Suprapubic skin (tissue), 4 donors: Measurements from ENCODE around the gene ASPRV1. TPM values are rescaled to one million over a fixed set of nuclear protein-coding genes. Genes with fewer than 3 reads are reported as not detected.

Experiments used
- DNase-seq, 2 donors: peaks; one replicate each; pipeline ENCODE4 v3.0.0-alpha.2; 2019; ENCODE audit warnings: low spot score in 2 of 2
- H3K27ac ChIP-seq: fragments of 200-600 bp; sonication (generic); one replicate; pipeline ENCODE4 v1.5.1; 2019
- H3K27me3 ChIP-seq: fragments of 200-600 bp; sonication (generic); one replicate; pipeline ENCODE4 v1.5.1; 2019
- H3K36me3 ChIP-seq: fragments of 200-600 bp; sonication (generic); one replicate; pipeline ENCODE4 v1.5.1; 2019
- H3K4me1 ChIP-seq: fragments of 200-600 bp; sonication (generic); one replicate; pipeline ENCODE4 v1.5.1; 2019
- H3K4me3 ChIP-seq: fragments of 200-600 bp; sonication (generic); one replicate; pipeline ENCODE4 v1.5.1; 2019; ENCODE audit warnings: mild to moderate bottlenecking
- H3K9me3 ChIP-seq: fragments of 200-600 bp; sonication (generic); one replicate; pipeline ENCODE4 v1.5.1; 2019
- EP300 ChIP-seq: sonication (generic); formaldehyde crosslinking; IDR thresholded peaks from one replicate; pipeline ENCODE4 v1.6.1; 2017; ENCODE audit warnings: antibody characterized with exemption
- POLR2A ChIP-seq, 2 donors: fragments of 450-650 bp; IDR thresholded peaks; one replicate each; pipeline ENCODE4 v1.6.1; 2017; ENCODE audit warnings: antibody characterized with exemption in 2 of 2, mild to moderate bottlenecking in 2 of 2, moderate library complexity in 2 of 2
- POLR2AphosphoS5 ChIP-seq, 3 donors: sonication (generic); formaldehyde crosslinking; IDR thresholded peaks; one replicate each; pipeline ENCODE4 v1.6.1; 2017; ENCODE audit warnings: antibody characterized with exemption in 3 of 3
- WGBS: methylation state at CpG from one replicate; pipeline ENCODE4 v1.1.5; 2018; 5-methylcytosine and 5-hydroxymethylcytosine counted together
- total RNA-seq, 4 donors: library from RNA; depleted of rRNA; stranded (reverse); fragments of >200 nt; gene quantifications; one replicate each; pipeline ENCODE4 v1.1.0, GENCODE V29; 2016
- TF ChIP-seq, protein P1 (sequence below), 2 donors: fragments of 200-600 bp in 1 of 2; fragments of 450-650 bp in 1 of 2; sonication (generic) in 1 of 2; IDR thresholded peaks; one replicate each; pipeline ENCODE4 v1.5.1; 2016 to 2019; ENCODE audit warnings: antibody characterized with exemption in 2 of 2, mild to moderate bottlenecking in 1 of 2, moderate library complexity in 1 of 2

Gene ASPRV1
- total RNA-seq, 4 donors from 2014 or later: 45.3 to 805 (median 558) TPM

DNA sequence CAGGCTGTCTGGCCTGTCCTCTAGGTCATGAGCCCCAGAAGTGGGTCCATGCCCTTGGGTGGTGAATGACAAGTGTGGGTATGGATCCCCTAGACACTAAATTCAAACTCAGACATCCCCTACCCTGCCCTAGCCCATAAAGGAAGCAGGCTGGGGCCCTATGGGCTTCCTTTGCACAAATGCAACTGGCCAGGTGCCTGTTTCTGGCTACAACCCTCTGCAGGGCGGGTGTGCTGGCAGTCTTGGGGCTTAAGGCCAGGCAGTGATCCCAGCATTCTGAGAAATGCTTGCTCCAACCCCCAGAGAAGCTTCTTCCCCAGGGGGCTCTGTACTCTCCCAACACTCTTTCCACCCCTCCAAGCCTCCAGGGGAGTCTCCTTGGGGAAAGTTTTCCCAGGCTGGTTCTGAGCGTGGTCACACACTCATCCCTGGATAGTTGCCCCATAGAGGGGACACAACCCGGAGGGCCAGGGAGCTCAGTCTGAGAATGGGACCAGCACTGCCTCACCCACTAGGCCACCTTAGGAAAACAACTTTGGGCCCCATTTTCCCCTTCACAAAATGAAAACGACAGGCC lies 16.6 kb upstream of the ASPRV1 start:
- H3K9me3 ChIP-seq: no peaks in the 10 kb centered on the region
- no peaks in the 10 kb centered on the region for H3K36me3 ChIP-seq
- H3K27me3 ChIP-seq: no peaks in the 10 kb centered on the region
- no peak overlapping the region for H3K27ac ChIP-seq
- no peaks in the 10 kb centered on the region for H3K4me1 ChIP-seq
- DNase-seq: no peak
- H3K4me3 ChIP-seq: no peak overlapping the region
- WGBS: 56% methylated on average over 3 of the region's 4 CpGs
- TF ChIP-seq POLR2AphosphoS5 (IDR thresholded peaks at IDR 0.05): no peak
- TF ChIP-seq EP300: no peak
- no peak for TF ChIP-seq POLR2A (IDR thresholded peaks at IDR 0.05)
- TF ChIP-seq, protein P1, sequence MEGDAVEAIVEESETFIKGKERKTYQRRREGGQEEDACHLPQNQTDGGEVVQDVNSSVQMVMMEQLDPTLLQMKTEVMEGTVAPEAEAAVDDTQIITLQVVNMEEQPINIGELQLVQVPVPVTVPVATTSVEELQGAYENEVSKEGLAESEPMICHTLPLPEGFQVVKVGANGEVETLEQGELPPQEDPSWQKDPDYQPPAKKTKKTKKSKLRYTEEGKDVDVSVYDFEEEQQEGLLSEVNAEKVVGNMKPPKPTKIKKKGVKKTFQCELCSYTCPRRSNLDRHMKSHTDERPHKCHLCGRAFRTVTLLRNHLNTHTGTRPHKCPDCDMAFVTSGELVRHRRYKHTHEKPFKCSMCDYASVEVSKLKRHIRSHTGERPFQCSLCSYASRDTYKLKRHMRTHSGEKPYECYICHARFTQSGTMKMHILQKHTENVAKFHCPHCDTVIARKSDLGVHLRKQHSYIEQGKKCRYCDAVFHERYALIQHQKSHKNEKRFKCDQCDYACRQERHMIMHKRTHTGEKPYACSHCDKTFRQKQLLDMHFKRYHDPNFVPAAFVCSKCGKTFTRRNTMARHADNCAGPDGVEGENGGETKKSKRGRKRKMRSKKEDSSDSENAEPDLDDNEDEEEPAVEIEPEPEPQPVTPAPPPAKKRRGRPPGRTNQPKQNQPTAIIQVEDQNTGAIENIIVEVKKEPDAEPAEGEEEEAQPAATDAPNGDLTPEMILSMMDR (IDR thresholded peaks at IDR 0.05): no peak

DNA sequence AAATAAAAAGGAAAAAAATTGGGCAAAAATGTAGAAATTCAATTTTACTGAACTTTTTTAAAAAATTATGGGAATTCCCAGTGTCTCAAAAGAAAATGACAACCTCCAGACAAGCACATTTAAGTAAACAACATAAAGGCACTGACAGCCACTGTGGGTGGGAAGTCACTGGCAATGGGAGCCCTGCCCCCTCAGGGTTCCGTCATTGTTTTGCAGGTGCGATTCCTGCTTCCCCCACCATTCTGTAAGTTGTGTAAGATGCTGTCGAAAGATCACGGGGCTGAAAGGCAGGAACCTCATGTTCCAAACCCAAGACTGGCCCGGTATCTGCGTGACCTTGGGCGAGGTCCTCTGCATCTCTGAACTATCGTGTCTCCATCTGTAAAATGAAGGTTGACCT lies 15.8 kb upstream of the ASPRV1 start:
- TF ChIP-seq, protein P1 (IDR thresholded peaks at IDR 0.05): no peak
- no peak for TF ChIP-seq POLR2AphosphoS5 (IDR thresholded peaks at IDR 0.05)
- no peak for TF ChIP-seq EP300
- no peak for TF ChIP-seq POLR2A (IDR thresholded peaks at IDR 0.05)
- WGBS: 92% methylated on average over 8 of the region's 8 CpGs
- Histone ChIP-seq H3K27ac (no peak overlapping the region), H3K9me3 (no peaks in the 10 kb centered on the region), H3K36me3 (no peaks in the 10 kb centered on the region), H3K4me1 (no peaks in the 10 kb centered on the region), H3K4me3 (no peak overlapping the region), H3K27me3 (no peaks in the 10 kb centered on the region)
- DNase-seq: no peak

DNA sequence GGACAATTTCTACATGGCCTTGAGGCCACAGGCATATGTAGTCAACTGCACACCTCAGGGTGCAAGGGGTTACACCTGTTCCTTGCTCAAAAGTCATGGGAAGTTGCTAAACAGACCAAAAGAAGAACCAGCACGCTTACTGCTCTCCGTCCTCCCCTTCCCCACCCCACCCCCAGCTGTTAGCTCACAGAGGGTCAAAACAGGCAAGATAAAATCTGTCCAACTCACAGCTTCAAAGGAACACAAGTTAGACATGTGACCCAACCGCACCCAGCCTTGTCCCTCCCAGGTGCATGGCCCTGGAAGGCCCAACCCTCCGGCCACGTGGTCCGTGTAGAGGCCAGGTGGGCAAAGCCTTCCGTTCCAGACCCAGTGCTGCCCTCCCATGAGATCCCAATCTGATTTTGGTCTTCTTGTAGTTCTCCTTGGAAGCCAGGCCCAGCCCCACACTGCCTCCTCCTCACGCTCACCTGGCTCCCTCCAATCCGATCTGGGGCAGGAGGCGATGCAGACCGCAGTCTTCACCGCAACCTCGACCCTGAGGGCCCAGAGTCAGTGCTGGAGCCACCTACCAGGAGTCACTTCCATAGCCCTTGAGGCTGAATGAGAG lies 14.5 kb upstream of the ASPRV1 start:
- no peak overlapping the region for H3K4me3 ChIP-seq
- 84% methylated on average over 13 of the region's 13 CpGs for WGBS
- no peak overlapping the region for H3K27ac ChIP-seq
- H3K27me3 ChIP-seq: no peaks in the 10 kb centered on the region
- no peaks in the 10 kb centered on the region for H3K9me3 ChIP-seq
- H3K4me1 ChIP-seq: no peaks in the 10 kb centered on the region
- TF ChIP-seq, protein P1 (IDR thresholded peaks at IDR 0.05): no peak
- TF ChIP-seq EP300 (no peak), POLR2A (IDR thresholded peaks at IDR 0.05) (no peak), POLR2AphosphoS5 (IDR thresholded peaks at IDR 0.05) (no peak)
- DNase-seq: no peak
- H3K36me3 ChIP-seq: no peaks in the 10 kb centered on the region

DNA sequence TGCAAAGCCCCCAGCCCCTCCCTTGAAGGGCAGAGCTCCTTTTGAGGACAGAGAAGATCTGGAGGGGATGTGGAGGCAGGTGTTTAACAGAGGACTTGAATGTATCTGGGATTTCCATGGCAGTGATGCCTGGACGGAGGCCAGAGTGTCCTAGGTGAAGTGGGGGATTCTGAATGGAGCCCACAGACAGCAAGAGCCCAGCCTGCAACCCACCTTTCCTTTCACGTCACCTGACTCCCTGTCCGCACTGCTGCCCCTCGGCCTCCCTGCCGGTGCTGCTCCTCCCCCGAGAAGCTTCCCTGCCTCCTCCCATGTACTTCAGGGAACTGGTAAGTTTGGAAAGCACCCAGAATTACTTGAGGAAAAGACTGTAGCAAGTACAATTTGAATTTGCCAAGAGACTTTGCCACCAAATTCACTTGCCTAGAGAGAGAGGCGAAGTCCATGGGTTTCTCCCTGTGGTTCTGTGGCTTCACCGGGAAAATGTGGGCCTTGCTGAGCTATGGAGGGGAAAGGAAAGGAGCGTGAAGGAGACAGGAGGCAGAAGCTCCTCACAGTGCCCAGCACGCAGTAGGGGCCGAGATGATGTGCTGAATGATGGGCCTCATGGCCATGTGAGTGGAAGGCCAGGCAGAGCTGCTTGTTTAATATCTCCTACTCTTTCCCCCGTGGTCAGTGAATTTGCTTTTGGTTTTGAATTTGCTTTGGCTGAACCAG lies 13.9 kb upstream of the ASPRV1 start:
- no peak for TF ChIP-seq EP300
- no peak for TF ChIP-seq POLR2A (IDR thresholded peaks at IDR 0.05)
- TF ChIP-seq, protein P1 (IDR thresholded peaks at IDR 0.05): no peak
- no peak for TF ChIP-seq POLR2AphosphoS5 (IDR thresholded peaks at IDR 0.05)
- H3K36me3 ChIP-seq: no peaks in the 10 kb centered on the region
- WGBS: 92% methylated on average over 12 of the region's 12 CpGs
- H3K27ac ChIP-seq: no peak overlapping the region
- no peak overlapping the region for H3K4me3 ChIP-seq
- no peak for DNase-seq
- no peaks in the 10 kb centered on the region for H3K27me3 ChIP-seq
- no peaks in the 10 kb centered on the region for H3K9me3 ChIP-seq
- no peaks in the 10 kb centered on the region for H3K4me1 ChIP-seq

DNA sequence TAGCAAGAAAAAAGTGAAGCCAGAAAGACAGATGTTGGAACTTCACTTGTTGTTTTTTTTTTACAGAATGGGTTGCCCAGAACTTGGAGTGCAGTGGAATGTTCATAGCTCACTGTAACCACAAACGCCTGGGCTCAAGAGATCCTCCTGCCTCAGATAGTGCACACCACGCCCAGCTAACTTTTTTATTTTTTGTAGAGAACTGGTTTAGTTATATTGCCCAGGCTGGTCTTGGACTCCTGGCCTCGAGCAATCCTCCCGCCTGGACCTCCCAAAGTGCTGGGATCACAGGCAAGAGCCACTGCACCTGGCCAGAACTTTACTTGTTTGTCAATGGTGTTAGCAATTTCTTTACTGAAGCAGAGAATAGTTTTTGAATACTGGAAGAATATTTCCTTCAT lies 11.9 kb upstream of the ASPRV1 start:
- WGBS: 50% methylated on average over 4 of the region's 4 CpGs
- no peak for DNase-seq
- H3K36me3 ChIP-seq: no peaks in the 10 kb centered on the region
- no peak overlapping the region for H3K4me3 ChIP-seq
- no peaks in the 10 kb centered on the region for H3K9me3 ChIP-seq
- TF ChIP-seq, protein P1 (IDR thresholded peaks at IDR 0.05): no peak
- TF ChIP-seq POLR2AphosphoS5 (IDR thresholded peaks at IDR 0.05) (no peak), POLR2A (IDR thresholded peaks at IDR 0.05) (no peak), EP300 (no peak)
- no peaks in the 10 kb centered on the region for H3K27me3 ChIP-seq
- H3K27ac ChIP-seq: no peak overlapping the region
- no peaks in the 10 kb centered on the region for H3K4me1 ChIP-seq
